Spleen (tissue), 7 donors: Measurements from ENCODE around the gene LRRC32.

Experiments used
- CTCF ChIP-seq, 11 experiments: fragments of 200-600 bp in 7 of 11; fragments of 450-650 bp in 4 of 11; sonication (generic) in 4 of 11; IDR thresholded peaks in 8 of 11; conservative IDR thresholded peaks in 3 of 11; 1 replicate in 7 of 11; 2 replicates in 4 of 11; pipeline versions ENCODE4 v1.4.0 to v1.8.0; 2016 to 2021; ENCODE audit warnings: antibody characterized with exemption in 11 of 11, inconsistent platforms in 4 of 11, mild to moderate bottlenecking in 1 of 11
- POLR2A ChIP-seq, 3 donors: fragments of 450-650 bp; IDR thresholded peaks; one replicate each; pipeline ENCODE4 v1.5.1; 2017; ENCODE audit warnings: antibody characterized with exemption in 3 of 3, mild to moderate bottlenecking in 1 of 3
- POLR2AphosphoS5 ChIP-seq, 3 donors: sonication (generic); formaldehyde crosslinking; IDR thresholded peaks; one replicate each; pipeline ENCODE4 v1.5.1; 2017; ENCODE audit warnings: antibody characterized with exemption in 3 of 3
- donor health status: DM: no; HTN: no; CAD: no; lungs with moderate emphysema.
- donor health status: DM: no; HTN: no; CAD: no.
- donor health status: DM: no; HTN: no; CAD: no.

- TF ChIP-seq POLR2A (IDR thresholded peaks at IDR 0.05), result no peak
- TF ChIP-seq CTCF (IDR thresholded peaks at IDR 0.05 in 8 of 11, conservative IDR thresholded peaks at IDR 0.05 in 3 of 11), result no peak
- no peak for TF ChIP-seq POLR2AphosphoS5 (IDR thresholded peaks at IDR 0.05)
Observed at GRCh38 chr11:76653674-76654284, 16.8 kb downstream of the LRRC32 start.
